Lower lobe of right lung (tissue), 2 donors: ENCODE results near the gene MRTFA. TPM values are rescaled to one million over a fixed set of nuclear protein-coding genes. Genes with fewer than 3 reads are reported as not detected.

Experiments
- ATAC-seq, 2 donors: fragments of 200-7000 bp; cut with Tn5 transposase; one replicate each; pipeline ENCODE4 v1.9.1; 2020 to 2022; ENCODE audit warnings: mild to moderate bottlenecking in 2 of 2, moderate library complexity in 2 of 2
- DNase-seq: peaks from one replicate; pipeline ENCODE4 v3.0.0-alpha.2; 2020
- H3K27ac ChIP-seq: fragments of 200-600 bp; one replicate; pipeline ENCODE4 v1.8.0; 2022
- H3K27me3 ChIP-seq: fragments of 200-600 bp; one replicate; pipeline ENCODE4 v1.8.0; 2022; ENCODE audit warnings: low read depth
- H3K36me3 ChIP-seq: fragments of 200-600 bp; one replicate; pipeline ENCODE4 v1.8.0; 2022; ENCODE audit warnings: mild to moderate bottlenecking
- H3K4me1 ChIP-seq: fragments of 200-600 bp; one replicate; pipeline ENCODE4 v1.8.0; 2022
- H3K4me3 ChIP-seq: fragments of 200-600 bp; one replicate; pipeline ENCODE4 v1.8.0; 2022; ENCODE audit warnings: mild to moderate bottlenecking
- H3K9me3 ChIP-seq: fragments of 200-600 bp; one replicate; pipeline ENCODE4 v1.8.0; 2022
- intact Hi-C: fragments of 100-400 bp; cut with DNase I; formaldehyde crosslinking; loops from one replicate; pipeline ENCODE4 v1.11.0; 2022
- total RNA-seq: library from RNA; stranded (reverse); fragmentation: NEBNext Ultra II Directional; extraction: Animal tissue kit (Norgen Biotek cat#: 25700); gene quantifications from one replicate; pipeline ENCODE4 v1.2.1, GENCODE V29; 2021
- TF ChIP-seq, protein P1 (sequence below): fragments of 200-600 bp; IDR thresholded peaks from one replicate; pipeline ENCODE4 v1.8.0; 2022; ENCODE audit warnings: antibody characterized with exemption, mild to moderate bottlenecking
- donor health status: DM: no; HTN: yes; CAD: no; lungs with severe emphysema.

The MRTFA gene
- total RNA-seq, 1 donor from 2014 or later = 54.2 TPM

GRCh38 chr22:40469181-40469580 is 167.3 kb downstream of the MRTFA start:
- DNase-seq (no peak), ATAC-seq (no peak)
- intact Hi-C loops = no loop called here
- H3K4me1 ChIP-seq = peaks cover 9% of the 10 kb centered on the region
- H3K4me3 ChIP-seq = no peak overlapping the region
- H3K9me3 ChIP-seq = no peaks in the 10 kb centered on the region
- no peaks in the 10 kb centered on the region for H3K27me3 ChIP-seq
- H3K36me3 ChIP-seq = no peaks in the 10 kb centered on the region
- H3K27ac ChIP-seq = no peak overlapping the region
- TF ChIP-seq, protein P1, sequence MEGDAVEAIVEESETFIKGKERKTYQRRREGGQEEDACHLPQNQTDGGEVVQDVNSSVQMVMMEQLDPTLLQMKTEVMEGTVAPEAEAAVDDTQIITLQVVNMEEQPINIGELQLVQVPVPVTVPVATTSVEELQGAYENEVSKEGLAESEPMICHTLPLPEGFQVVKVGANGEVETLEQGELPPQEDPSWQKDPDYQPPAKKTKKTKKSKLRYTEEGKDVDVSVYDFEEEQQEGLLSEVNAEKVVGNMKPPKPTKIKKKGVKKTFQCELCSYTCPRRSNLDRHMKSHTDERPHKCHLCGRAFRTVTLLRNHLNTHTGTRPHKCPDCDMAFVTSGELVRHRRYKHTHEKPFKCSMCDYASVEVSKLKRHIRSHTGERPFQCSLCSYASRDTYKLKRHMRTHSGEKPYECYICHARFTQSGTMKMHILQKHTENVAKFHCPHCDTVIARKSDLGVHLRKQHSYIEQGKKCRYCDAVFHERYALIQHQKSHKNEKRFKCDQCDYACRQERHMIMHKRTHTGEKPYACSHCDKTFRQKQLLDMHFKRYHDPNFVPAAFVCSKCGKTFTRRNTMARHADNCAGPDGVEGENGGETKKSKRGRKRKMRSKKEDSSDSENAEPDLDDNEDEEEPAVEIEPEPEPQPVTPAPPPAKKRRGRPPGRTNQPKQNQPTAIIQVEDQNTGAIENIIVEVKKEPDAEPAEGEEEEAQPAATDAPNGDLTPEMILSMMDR = no peak

GRCh38 chr22:40468616-40469015 is 167.9 kb downstream of the MRTFA start:
- Histone ChIP-seq H3K9me3 (no peaks in the 10 kb centered on the region), H3K36me3 (no peaks in the 10 kb centered on the region), H3K4me3 (no peak overlapping the region), H3K27ac (no peak overlapping the region), H3K27me3 (no peaks in the 10 kb centered on the region), H3K4me1 (peaks cover 9% of the 10 kb centered on the region)
- TF ChIP-seq, protein P1 = no peak
- DNase-seq (no peak), ATAC-seq (no peak)
- intact Hi-C loops = no loop called here

DNA sequence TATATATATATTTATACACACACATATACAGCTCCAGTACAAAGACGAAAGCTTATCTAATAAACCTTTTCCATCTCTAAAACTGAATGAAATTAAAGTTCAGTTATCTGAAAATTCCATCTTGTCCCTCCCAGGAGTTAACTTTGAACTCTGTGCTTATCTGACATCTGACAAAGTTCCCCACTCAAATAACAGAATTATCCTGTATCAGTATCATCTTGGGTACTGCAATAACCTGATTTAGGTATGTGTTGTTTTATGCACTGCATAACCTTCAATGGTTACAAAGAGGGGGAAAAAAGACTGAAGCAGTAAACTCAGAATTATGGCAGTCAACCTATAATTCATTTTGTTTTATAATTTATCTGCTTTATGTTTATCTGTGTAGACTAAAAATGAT is 169.5 kb downstream of the MRTFA start:
- ATAC-seq = no peak
- H3K4me3 ChIP-seq = no peak overlapping the region
- no peak for DNase-seq
- H3K27ac ChIP-seq = no peak overlapping the region
- TF ChIP-seq, protein P1 = no peak
- no peaks in the 10 kb centered on the region for H3K27me3 ChIP-seq
- intact Hi-C loops = no loop called here
- no peaks in the 10 kb centered on the region for H3K9me3 ChIP-seq
- peaks cover 12% of the 10 kb centered on the region for H3K4me1 ChIP-seq
- no peaks in the 10 kb centered on the region for H3K36me3 ChIP-seq

GRCh38 chr22:40463683-40464082 is 172.8 kb downstream of the MRTFA start:
- peaks cover 20% of the 10 kb centered on the region for H3K4me1 ChIP-seq
- DNase-seq = no peak
- H3K27me3 ChIP-seq = no peaks in the 10 kb centered on the region
- TF ChIP-seq, protein P1 = no peak
- no peaks in the 10 kb centered on the region for H3K9me3 ChIP-seq
- peak overlapping the region; percentile 70 for H3K27ac ChIP-seq
- H3K4me3 ChIP-seq = peak overlapping the region; percentile 49
- peaks cover 18% of the 10 kb centered on the region for H3K36me3 ChIP-seq
- ATAC-seq = peak in 1 of 2 donors; percentile 37
- intact Hi-C loops = no loop called here

- TF ChIP-seq, protein P1 = no peak
- DNase-seq (no peak), ATAC-seq (peak; percentile 87 to 88)
- peak overlapping the region; percentile 49 for H3K4me3 ChIP-seq
- intact Hi-C loops = no loop called here
- peak overlapping the region; percentile 70 for H3K27ac ChIP-seq
- no peaks in the 10 kb centered on the region for H3K9me3 ChIP-seq
- peaks cover 18% of the 10 kb centered on the region for H3K36me3 ChIP-seq
- no peaks in the 10 kb centered on the region for H3K27me3 ChIP-seq
- peaks cover 17% of the 10 kb centered on the region for H3K4me1 ChIP-seq
Observed at GRCh38 chr22:40463017-40463631, 173.4 kb downstream of the MRTFA start.
